ENCODE data around the gene VIM.
A peak's percentile ranks its signal among the peaks of the same experiment; 100 is the strongest.

Gene VIM

GRCh38 chr10:17210361-17210760 lies 17.7 kb upstream of the VIM start:
- peak; percentile 80 for DNase-seq

- DNase-seq = no peak
Observed at GRCh38 chr10:17212802-17213221, 15.2 kb upstream of the VIM start.

- DNase-seq = peak; percentile 96
Observed at GRCh38 chr10:17213646-17214349, 14.2 kb upstream of the VIM start.

- DNase-seq = peak; percentile 60
Observed at GRCh38 chr10:17214526-17214925, 13.5 kb upstream of the VIM start.

GRCh38 chr10:17214971-17215781 lies 12.9 kb upstream of the VIM start:
- peak; percentile 39 for DNase-seq

GRCh38 chr10:17215782-17216122 lies 12.3 kb upstream of the VIM start:
- no peak for DNase-seq

- peak; percentile 99 for DNase-seq
Observed at GRCh38 chr10:17216217-17216900, 11.7 kb upstream of the VIM start.

GRCh38 chr10:17216901-17217395 lies 11.1 kb upstream of the VIM start:
- no peak for DNase-seq

- peak; percentile 36 for DNase-seq
Observed at GRCh38 chr10:17217631-17218232, 10.3 kb upstream of the VIM start.

- no peak for DNase-seq
Observed at GRCh38 chr10:17219024-17219423, 9.0 kb upstream of the VIM start.

- peak; percentile 82 for DNase-seq
Observed at GRCh38 chr10:17220652-17221100, 7.4 kb upstream of the VIM start.

GRCh38 chr10:17222329-17222728 lies 5.7 kb upstream of the VIM start:
- DNase-seq = peak; percentile 21

- no peak for DNase-seq
Observed at GRCh38 chr10:17225808-17226207, 2.2 kb upstream of the VIM start.

- DNase-seq = no peak
Observed at GRCh38 chr10:17226891-17227303, 1.1 kb upstream of the VIM start.

GRCh38 chr10:17227367-17228090 lies 512 bp upstream of the VIM start:
- DNase-seq = peak; percentile 59

GRCh38 chr10:17229016-17229716 lies 1.1 kb downstream of the VIM start:
- peak; percentile 80 for DNase-seq

GRCh38 chr10:17229717-17229966 lies 1.6 kb downstream of the VIM start:
- no peak for DNase-seq

GRCh38 chr10:17229967-17230682 lies 2.1 kb downstream of the VIM start:
- DNase-seq = peak; percentile 64

- DNase-seq = no peak
Observed at GRCh38 chr10:17231788-17232187, 3.7 kb downstream of the VIM start.

GRCh38 chr10:17232276-17232960 lies 4.4 kb downstream of the VIM start:
- DNase-seq = peak; percentile 63

All from kidney glomerular epithelial cell (primary cell).